ENCODE data around the gene ANKRD18A.
"Not testable (repeated sequence)": the region's sequence is repeated elsewhere in the genome, so short reads cannot be mapped to it uniquely, and the experiment has no call there.

The ANKRD18A gene

DNA sequence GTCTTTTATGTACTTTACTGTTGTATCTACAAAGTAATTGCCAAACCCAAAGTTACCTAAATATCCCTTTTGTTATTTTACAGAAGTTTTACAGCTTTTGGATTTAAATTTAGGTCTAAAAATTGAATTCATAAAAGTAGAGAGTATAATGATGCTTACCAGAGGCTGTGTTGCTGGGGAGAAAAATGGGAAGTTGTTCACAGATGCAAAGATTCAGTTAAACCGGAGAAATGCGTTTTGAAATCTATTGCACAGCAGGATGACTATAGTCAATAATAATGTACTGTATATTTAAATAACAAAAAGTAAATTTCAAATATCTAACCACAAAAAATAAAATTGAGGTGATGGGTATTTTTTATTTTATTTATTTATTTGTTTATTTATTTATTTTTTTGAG is 2.6 kb upstream of the ANKRD18A start:
- no peak for DNase-seq

DNA sequence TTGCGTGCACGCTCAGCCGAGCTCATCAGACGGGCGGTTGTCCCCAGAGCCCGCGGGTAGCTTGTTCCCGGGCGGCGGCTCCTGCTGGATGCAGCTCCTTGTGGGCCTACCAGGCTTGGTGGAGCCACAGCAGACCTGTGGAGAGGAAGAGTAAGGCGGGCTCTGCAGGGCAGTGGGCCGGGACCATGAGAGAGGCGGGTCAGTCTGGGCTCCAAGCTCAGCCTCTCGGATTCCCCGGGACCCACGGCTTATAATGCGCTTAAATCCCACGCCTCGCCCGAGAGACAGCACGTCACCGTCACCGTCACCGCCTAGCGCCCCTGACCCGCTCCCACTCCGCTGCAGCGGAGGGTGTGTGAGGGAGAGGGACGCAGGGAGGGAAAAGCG is 1.9 kb upstream of the ANKRD18A start:
- DNase-seq = no peak

DNA sequence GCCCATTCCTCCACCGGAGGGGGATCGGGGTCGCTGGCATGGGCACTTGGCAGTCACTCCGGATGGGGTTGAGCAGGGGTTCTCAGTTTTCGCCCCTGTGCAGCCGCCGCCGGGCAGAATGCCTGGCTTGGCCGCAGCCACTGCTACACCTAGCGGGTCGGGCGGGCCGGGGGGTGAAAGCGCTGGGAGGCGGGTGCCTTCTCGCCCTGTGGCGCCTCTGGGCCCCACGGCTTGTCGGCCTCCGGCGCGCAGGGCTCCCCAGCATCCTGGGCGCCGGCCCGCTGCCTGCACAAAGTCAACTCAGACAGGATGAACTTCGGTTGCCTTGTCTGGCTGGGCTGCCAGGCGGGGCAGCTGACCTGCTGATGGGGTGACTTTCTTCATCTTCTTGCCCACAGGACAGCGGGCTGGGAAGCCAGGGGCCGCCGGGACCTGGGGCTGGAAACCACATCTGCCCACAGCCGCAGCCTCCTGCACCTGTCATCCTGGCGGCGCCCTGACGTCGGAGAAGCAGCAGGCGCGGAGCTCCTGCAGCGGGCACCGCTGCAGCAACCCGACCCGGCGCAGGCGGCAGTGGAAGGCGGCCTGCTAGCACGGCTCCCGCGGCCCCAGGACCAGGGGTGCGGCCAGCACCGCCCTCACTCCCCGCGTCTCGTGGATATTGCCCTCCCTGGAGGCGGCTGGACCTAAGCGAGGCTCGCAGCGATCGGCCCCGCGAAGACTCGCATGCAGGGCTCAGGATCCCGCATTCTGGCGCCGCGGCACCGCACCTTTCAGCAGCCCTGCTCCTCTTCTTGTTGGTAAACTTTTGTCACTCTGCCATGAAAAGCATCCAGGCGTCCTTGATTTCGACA is 1.3 kb upstream of the ANKRD18A start:
- DNase-seq = no peak

DNA sequence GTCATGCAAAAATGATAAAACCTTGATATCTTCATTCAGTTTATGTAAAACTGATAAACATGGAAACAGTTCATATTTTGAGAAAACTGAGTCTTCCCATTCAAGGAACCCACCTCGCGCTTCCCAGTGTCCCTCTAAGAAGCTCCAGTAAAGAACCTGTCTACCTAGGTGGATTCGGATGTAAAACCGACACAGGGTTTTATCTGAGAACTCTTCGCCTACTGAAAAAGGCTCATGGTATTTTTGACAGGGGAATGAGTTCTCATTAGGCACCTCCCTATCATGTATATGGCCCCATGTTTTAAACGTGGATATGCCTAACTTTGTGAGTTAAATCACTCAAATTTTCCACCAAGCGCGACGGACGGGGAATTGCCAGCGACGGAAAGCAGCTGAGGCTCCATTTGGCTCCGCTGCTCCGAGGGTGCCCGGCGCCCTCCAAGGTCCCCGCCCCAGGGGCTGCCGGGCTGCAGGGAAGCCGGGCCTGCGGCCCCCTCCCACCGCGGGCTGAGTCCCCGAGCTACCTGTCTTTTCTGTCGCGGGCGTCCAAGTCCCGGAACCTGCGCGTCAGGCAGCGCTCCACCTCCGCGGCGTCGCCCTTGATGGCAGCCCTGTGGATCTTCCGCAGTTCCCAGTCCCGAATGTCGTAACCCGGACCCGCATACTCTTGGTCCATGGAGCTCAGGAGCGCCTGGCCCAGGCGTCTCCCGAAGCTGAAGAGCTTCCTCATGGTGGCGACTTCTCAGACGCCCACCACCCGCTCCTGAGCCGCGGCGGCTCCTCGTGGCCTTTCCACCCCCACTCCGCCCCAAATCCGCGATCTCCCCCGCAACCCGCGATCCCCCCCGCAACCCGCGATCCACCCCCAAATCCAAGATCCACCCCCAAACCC is 594 bp downstream of the ANKRD18A start:
- no peak for DNase-seq

DNA sequence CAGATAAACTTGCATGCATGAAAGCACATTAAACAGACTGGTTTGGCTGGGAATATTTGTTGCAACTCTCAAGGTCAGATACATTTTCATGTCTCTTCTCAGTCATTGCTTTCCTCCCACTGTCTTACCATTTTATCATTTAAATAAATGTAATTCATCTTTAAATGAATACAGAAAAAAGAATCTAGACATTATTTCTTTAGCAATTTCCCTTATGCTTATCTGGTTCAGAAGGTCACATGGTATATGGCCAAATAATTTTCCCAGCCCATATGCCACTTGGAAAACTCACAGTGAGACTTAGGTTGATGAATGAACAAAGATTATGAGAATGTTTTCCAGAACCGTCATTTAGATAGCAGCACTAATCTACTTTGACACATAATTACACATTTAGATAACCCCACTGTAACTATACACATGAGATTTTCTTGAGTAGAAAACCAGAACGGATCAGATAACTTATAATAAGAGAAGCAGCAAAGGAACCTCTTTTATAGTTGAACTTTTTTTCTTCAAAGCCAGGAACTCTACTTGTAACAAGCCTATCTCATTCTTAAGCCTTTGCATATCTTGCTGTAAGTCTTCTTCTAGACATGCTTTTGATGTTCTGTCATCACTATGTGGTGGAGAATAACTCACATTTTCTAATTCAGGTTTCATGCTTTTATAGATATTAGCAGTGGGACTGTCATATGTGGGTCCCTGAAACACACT is 22.2 kb downstream of the ANKRD18A start:
- DNase-seq = not testable (repeated sequence)

DNA sequence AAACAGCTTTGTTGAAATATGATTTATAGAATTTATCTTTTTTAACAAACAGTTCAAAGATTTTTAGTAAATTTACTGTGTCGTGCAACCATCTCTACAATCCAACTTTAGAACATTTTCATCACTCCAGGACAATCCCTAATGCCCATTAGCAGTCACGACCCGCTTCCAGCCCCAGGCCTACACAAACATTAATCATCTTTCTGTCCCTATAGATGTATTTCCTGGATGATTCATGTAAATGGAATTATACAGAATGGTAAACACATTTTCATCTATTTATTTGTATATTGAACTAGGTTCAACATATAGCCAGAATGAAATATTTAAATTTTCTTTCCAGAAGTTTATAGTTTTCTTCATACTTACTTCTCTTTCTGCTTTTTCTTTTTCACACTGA is 25.3 kb downstream of the ANKRD18A start:
- DNase-seq = not testable (repeated sequence)

DNA sequence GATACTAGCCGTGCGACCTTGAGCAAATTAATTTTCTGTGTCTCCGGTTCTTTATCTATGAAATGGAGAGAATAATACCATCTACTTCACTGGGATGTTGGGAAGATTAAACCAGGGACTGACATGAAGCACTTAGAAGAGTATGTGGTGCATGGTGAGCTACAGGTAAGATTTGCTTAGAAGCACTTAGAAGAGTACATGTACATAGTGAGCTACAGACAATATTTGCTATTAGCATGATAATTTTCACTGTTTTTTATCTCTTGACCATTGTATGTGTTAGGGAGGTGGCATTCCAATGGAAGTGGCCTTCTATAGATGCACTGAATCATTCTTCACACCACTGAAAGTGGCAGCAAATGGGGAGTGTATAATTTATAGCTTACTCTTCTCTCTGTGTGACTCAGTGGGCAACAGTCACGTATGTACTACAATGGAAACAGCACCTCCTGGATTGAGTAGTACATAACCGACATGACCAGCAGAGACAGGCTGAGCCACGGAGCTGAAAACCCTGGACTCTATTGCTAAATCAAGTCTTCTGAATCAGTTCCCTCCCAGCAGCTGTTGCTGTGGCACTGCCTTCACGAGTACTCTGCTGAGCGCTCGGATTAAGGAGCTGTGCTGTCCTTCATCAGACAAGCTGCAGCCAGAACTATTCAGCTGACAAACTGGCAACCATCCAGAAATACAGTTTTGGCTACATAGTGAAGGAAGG is 28.9 kb downstream of the ANKRD18A start:
- not testable (repeated sequence) for DNase-seq

DNA sequence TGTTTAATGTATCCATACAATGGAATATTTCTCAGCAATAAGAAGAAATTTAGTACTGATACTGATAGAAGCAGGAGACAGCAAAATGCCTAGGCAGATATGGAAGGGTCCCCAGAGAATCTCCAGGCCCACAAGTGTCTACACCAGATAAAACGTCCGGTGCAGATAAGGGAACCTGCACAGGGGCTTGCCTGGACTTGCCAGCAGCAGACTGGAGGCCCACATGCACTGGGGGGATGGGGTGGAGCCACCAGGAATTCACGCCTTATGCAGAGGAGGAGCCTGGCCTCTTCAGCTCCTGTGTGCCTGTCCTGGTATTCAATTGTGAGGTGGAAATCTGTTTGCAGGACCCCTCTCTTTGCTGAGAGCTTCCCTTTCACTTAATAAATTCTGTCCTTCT is 36.6 kb downstream of the ANKRD18A start:
- DNase-seq = not testable (repeated sequence)

DNA sequence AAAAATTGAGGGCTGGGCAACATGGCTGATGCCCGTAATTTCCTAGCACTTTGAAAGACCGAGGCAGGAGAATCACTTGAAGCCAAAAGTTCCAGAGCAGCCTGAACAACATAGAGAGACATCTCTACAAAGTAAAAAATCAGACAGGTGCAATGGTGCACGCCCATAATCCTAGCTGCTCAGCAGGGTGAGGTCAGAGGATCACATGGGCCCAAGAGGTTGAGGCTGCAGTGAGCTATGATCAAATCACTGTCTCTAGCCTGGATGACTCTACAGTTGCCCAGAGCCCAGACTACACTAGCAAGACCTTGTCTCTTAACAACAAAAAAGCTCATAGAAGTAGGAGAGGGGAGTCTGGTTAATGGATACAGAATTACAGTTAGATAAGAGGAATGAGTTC is 40.3 kb downstream of the ANKRD18A start:
- DNase-seq = not testable (repeated sequence)

DNA sequence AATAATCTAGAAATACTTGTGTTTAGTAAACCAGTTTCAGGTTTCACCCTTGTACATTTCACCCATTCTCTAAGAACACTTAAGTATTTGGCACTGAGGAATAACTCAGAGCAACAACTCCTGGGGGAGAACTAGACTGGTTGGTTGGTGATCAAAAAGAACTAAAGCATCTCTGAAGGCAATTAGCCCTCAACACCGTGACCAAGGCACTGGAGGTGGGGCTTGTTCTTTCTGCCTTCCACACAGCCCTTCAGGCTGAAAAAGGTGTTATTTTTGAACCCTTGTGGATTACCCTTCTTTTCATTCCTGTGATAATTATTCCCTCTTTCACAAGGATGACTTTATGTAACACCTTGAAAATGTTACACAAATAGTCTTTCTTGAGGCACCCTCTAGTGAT is 44.2 kb downstream of the ANKRD18A start:
- DNase-seq = not testable (repeated sequence)

DNA sequence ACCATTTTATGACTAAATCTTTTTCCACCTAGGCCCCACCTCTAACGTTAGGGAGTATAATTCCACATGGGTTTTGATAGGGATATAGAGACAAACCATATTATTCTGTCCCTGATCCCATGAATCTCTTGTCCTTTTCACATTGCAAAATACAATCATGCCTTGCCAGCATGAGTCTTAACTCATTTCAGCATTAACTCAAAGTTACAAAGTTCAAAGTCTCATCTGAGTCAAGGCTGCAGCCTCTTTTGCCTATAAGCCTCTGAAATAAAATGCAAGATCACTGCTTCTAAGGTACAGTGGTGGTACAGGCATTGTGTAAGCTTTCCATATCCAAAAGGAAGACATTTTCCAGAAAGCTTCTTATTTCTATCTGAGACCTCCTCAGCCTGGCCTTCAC is 54.3 kb downstream of the ANKRD18A start:
- not testable (repeated sequence) for DNase-seq

DNA sequence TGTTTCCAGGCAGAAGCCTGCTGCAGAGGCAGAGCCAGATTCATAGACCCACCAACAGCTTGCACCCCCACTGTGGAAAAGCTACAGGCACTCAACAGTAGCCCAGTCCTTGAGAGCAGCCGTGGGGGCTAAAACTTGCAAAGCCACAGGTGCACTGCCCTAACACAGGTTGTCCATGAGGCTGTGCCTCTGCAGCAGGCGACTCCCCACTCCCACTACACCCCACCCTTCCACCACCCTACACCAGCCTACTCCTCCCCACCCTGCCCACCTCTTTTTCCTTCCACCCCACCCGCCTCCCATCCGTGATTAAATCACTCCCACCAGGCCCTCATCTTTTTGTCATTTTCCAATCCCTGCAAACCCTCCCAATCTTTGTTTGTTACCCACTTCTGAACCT is 55.2 kb downstream of the ANKRD18A start:
- not testable (repeated sequence) for DNase-seq

DNA sequence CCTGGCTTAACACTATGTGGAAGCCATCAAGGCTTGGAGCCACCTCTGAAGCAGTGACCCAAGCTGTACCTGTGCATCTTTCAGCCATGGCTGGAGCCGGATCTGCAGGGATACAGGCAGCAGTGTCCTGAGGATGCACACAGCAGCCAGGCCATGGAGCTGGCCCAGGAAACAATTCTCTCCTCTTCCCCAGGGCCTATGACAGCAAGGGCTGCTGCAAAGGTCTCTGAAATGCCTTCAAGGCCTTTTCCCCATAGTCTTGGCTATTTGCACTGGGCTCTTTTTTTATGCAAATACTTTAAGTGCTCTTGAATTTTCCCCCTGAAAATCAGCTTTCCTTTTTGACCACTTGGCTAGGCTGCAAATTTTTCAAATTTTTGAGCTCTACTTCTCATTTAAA is 56.5 kb downstream of the ANKRD18A start:
- not testable (repeated sequence) for DNase-seq

DNA sequence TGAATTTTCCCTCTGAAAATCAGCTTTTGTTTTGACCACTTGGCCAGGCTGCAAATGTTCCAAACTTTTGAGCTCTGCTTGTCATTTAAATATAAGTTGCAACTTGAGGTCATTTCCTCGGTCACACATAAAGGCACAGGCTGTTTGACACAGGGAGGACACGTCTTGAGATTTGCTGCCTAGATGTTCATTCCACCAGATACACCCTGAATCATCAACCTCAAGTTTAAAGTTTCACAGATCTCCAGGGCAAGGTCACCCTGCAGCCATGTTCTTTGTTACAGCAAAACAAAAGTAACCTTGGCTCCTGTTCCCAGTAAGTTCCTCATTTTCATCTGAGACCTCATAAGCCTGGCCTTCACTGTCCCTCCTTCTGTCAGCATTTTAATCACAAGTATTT is 59.3 kb downstream of the ANKRD18A start:
- not testable (repeated sequence) for DNase-seq

DNA sequence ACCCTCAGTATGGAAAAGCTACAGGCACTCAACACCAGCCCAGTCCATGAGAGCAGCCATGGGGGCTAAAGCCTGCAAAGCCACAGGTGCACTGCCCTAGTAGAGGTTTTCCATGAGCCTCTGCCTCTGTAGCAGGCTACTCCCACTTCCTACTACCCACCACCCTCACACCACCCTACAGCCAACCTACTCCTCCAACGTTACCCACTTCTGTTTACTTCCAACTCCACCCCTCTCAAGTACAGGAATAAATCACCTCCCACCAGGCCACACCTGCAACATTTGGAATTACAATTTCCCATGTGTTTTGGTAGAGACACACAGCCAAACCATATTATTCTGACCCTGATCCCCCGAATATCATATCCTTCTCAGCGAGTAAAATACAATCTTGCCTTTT is 61.2 kb downstream of the ANKRD18A start:
- DNase-seq = not testable (repeated sequence)

DNA sequence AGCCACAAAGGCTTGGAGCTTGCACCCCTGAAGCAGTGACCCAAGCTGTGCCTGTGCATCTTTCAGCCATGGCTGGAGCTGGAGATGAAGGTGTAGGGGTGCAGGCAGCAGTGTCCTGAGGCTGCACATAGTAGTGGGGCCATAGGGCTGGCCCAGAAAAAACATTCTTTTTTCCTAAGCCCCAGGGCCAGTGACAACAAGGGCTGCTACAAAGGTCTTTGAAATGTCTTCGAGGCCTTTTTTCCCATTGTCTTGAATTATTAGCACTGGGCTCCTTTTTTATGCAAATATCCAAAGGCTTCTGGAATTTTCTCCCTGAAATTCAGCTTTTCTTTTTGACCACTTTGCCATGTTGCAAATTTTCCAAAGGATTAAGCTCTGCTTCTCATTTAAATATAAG is 62.6 kb downstream of the ANKRD18A start:
- DNase-seq = not testable (repeated sequence)

DNA sequence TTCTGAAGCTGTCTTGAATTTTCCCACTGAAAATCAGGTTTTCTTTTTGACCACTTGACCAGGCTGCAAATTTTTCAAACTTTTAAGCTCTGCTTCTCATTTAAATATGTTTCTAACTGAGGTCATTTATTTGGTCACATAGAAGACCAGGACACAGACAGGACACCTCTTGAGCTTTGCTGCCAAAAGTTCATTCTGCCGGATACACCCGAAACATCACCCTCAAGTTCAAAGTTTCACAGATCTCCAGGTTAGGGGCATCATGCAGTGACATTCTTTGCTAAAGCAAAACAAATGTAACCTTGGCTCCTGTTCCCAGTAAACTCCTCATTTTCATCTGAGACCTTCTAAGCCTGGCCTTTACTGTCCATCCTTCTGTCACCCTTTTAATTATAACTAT is 65.4 kb downstream of the ANKRD18A start:
- DNase-seq = not testable (repeated sequence)

DNA sequence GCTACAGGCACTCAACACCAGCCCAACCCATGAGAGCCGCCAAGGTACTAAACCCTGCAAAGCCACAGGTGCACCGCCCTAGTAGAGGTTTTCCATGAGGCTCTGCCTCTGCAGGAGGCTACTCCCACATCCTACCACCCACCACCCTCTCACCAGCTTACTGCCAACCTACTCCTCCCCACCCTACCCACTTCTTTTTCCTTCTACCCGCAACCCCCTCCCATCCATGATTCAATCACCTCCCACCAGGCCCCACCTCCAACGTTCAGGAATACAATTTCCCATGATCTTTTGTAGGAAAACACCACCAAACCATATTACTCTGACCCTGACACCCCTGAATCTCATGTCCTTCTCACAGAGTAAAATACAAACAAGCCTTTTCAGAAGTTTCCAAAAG is 67.4 kb downstream of the ANKRD18A start:
- DNase-seq = not testable (repeated sequence)

DNA sequence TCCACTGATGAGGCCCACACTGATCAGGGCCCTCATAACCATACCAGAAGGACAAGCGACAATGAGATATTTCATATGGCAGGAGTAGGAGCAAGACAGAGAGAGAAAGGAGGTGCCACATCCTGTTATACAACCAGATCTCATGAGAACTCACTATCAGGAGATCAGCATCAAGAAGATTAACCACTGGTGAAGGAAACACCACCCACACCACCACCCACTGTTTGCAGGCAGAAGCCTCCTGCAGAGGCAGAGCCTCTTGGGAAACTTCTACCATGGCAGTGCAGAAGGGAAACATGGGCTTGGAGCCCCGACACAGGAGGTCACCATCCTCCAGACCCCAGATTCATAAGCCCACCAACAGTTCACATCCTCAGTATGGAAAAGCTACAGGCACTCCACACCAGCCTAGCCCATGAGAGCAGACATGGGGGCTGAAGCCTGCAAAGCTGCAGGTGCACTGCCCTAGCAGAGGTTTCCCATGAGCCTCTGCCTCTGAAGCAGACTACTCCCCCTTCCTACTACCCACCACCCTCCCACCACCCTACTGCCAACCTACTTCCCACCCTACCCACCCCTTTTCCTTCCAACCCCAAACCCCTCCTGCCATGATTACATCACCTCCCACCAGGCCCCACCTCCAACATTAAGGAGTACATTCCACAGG is 73.8 kb downstream of the ANKRD18A start:
- DNase-seq = not testable (repeated sequence)

DNA sequence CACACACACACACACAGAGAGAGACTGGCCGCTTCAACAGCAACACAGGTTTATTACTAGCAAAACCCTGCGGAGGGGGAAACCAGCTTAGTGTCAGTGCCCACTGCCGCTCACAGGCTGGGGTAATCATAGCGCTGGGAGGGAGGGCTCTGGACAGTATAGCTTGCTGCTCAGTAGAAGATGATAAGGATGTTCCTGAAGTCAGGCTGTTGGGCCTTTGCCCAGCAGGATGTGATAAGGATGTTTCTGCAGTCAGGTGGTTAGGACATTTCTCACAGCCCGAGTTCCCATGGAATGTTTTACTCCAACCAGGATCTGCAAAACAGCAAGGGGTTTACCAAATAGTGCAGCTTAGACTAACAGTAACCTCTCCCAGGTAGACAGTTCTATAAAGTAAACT is 79.9 kb downstream of the ANKRD18A start:
- peak; percentile 71 for DNase-seq

DNA sequence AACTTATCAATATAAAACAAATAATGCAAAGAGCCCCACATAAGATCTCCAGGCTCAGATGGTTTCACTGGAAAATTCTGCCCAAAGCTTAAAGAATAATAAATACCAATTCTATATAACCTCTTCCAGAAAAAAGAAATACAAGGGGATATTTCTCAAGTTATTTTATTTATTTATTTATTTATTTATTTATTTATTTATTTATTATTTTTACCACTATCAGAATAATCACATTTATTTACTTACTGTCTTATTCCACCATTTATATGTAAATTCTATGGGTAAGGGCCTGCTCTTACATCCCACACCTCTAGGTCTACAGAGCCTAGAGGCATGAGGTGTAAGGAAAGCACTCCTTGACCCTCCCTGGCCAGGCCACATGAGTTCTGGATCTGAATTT is 91.1 kb downstream of the ANKRD18A start:
- DNase-seq = no peak

DNA sequence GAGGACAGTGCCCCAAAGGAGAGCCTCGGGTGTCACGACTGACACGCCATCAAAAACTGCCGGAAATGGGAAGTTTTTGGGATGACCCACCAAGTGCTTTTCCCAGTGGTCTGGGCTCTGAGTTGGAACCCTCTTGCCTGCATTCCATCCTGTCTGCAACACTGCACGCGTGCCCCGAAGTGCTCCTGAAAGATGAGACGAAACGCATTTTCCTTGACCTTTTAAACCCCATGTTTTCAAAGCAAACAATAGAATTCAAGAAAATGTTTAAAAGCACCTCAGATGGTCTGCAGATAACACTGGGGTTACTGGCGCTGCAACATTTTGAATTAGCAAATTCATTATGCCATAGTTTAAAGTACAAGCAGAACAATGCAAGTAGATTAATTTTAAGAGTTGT is 92.9 kb downstream of the ANKRD18A start:
- DNase-seq = no peak

Data from NCI-H226 (cell line).